22Rv1 (cell line): ENCODE results near the gene WDR64.
A peak's percentile ranks its signal among the peaks of the same experiment; 100 is the strongest.

Experiments
- H3K27ac ChIP-seq: fragments of 450-650 bp; 2 replicates; pipeline ENCODE4 v1.5.1; 2017
- CTCF ChIP-seq: fragments of 450-650 bp; IDR thresholded peaks from 2 replicates; pipeline ENCODE4 v1.5.1; 2017; ENCODE audit warnings: mild to moderate bottlenecking
- ZFX ChIP-seq: fragments of 450-650 bp; IDR thresholded peaks from 2 replicates; pipeline ENCODE4 v1.6.1; 2017; ENCODE audit warnings: antibody characterized with exemption, borderline replicate concordance

WDR64 gene

GRCh38 chr1:241839369-241839979 is 187.4 kb downstream of the WDR64 start:
- no peak overlapping the region for H3K27ac ChIP-seq
- TF ChIP-seq CTCF (no peak), ZFX (no peak)

- no peak overlapping the region for H3K27ac ChIP-seq
- no peak for TF ChIP-seq ZFX
- no peak for TF ChIP-seq CTCF
Measured at GRCh38 chr1:241840164-241840563, 188.1 kb downstream of the WDR64 start.

- TF ChIP-seq ZFX (no peak), CTCF (no peak)
- no peak overlapping the region for H3K27ac ChIP-seq
Measured at GRCh38 chr1:241841691-241842090, 189.6 kb downstream of the WDR64 start.

- no peak overlapping the region for H3K27ac ChIP-seq
- TF ChIP-seq ZFX (no peak), CTCF (no peak)
Measured at GRCh38 chr1:241842565-241842964, 190.5 kb downstream of the WDR64 start.

- H3K27ac ChIP-seq: no peak overlapping the region
- TF ChIP-seq ZFX (no peak), CTCF (no peak)
Measured at GRCh38 chr1:241844593-241844992, 192.5 kb downstream of the WDR64 start.

- TF ChIP-seq ZFX (no peak), CTCF (no peak)
- H3K27ac ChIP-seq: no peak overlapping the region
Measured at GRCh38 chr1:241846375-241846774, 194.3 kb downstream of the WDR64 start.

GRCh38 chr1:241846862-241847539 is 194.9 kb downstream of the WDR64 start:
- TF ChIP-seq ZFX: no peak
- peak overlapping the region; percentile 94 for H3K27ac ChIP-seq

GRCh38 chr1:241847540-241847795 is 195.4 kb downstream of the WDR64 start:
- H3K27ac ChIP-seq: peak overlapping the region; percentile 94
- TF ChIP-seq CTCF: no peak
- no peak for TF ChIP-seq ZFX
